ENCODE data around the gene ANK3. TPM values are rescaled to one million over a fixed set of nuclear protein-coding genes. Genes with fewer than 3 reads are reported as not detected.

The ANK3 gene
- total RNA-seq, 2 experiments from 2014 or later: 4.5 to 5.3 TPM

DNA sequence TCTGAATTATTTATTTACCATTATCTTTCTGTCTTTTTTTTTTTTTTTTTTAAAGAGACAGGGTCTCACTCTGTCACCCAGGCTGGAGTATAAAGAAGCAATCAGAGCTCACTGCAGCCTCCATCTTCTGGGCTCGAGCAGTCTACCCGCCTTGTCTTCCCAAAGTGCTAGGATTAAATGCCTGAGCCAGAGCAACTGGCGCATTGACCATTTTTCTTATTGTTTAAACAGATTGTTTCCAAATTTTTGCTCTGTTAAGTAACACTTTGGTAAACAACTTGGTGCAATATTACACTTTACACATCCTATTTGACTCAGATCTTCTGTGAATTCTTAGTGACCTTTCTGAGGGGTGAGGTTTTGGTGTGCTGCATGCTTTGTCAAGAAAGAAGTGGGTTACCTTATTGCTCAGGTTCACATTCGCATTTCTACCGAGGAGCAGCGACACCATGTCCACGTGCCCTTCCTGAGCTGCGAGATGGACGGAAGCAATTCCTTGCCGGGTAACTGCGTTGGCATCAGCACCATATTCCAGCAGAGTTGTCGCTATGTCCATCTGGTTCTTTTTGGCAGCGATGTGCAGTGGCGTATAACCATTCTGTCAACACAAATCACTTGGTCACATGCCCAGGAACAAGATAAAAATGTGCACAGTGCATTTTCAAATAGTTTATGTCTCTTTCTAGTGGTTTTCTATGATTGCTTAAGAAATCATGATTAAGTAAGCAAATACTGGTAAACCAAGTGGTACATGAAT is 203.2 kb downstream of the ANK3 start:
- Mint-ChIP-seq H3K9me3 (ENCODE audit: insufficient read depth) (peaks cover 7% of the 10 kb centered on the region), H3K27ac (no peak overlapping the region), H3K4me1 (ENCODE audit: low read depth) (peaks cover 10% of the 10 kb centered on the region), H3K36me3 (ENCODE audit: low read depth) (no peaks in the 10 kb centered on the region), H3K27me3 (ENCODE audit: low read depth) (no peaks in the 10 kb centered on the region), H3K4me3 (no peak overlapping the region)
- no peak for ATAC-seq
- ChIA-PET POLR2A (no interaction called here), CTCF (no interaction called here)
- DNase-seq: no peak

DNA sequence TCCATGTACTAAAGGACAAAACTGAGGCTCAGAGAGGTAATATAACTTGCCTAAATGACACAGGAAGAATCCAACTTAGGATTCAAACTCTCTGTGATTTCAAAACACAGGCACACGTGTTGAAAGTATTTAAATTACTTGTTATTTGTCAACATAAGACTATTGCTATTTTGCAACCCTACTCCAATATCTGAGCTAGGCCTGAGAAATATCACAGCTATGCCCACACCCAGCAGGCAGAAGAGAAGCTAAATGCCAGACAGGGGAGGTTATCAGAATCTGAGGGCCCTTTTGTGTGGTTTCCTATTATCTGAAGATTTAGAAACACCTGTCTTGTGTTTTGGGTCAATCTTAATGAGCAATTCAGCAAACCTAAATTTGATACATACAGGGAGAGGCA is 204.3 kb downstream of the ANK3 start:
- Mint-ChIP-seq H3K9me3 (ENCODE audit: insufficient read depth) (no peaks in the 10 kb centered on the region), H3K36me3 (ENCODE audit: low read depth) (no peaks in the 10 kb centered on the region), H3K4me1 (ENCODE audit: low read depth) (peaks cover 8% of the 10 kb centered on the region), H3K27ac (no peak overlapping the region), H3K4me3 (no peak overlapping the region), H3K27me3 (ENCODE audit: low read depth) (no peaks in the 10 kb centered on the region)
- ATAC-seq: no peak
- POLR2A ChIA-PET: no interaction called here
- CTCF ChIA-PET: no interaction called here
- no peak for DNase-seq

DNA sequence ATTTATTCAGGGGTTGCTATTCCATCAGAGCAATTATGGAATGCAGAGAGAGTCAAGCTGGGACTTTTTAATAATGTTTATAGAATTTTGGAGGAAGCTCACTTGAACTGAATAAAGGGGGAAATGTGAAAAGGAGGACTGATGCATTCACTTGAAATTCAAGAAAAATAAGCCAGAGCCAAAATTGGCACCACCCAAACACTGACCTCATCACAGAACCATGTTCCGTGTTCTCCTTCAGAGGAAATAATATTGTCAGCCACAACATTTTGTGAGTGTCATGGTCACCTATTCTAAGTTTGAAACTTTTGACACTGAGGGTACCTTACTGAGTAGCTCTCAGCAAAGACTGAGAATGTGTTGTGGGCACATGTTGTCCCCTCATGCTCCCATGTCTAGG is 207.0 kb downstream of the ANK3 start:
- Mint-ChIP-seq H3K27me3 (ENCODE audit: low read depth) (no peaks in the 10 kb centered on the region), H3K27ac (no peak overlapping the region), H3K9me3 (ENCODE audit: insufficient read depth) (no peaks in the 10 kb centered on the region), H3K4me1 (ENCODE audit: low read depth) (peaks cover 5% of the 10 kb centered on the region), H3K4me3 (no peak overlapping the region), H3K36me3 (ENCODE audit: low read depth) (no peaks in the 10 kb centered on the region)
- ChIA-PET CTCF (no interaction called here), POLR2A (no interaction called here)
- DNase-seq (no peak), ATAC-seq (no peak)

DNA sequence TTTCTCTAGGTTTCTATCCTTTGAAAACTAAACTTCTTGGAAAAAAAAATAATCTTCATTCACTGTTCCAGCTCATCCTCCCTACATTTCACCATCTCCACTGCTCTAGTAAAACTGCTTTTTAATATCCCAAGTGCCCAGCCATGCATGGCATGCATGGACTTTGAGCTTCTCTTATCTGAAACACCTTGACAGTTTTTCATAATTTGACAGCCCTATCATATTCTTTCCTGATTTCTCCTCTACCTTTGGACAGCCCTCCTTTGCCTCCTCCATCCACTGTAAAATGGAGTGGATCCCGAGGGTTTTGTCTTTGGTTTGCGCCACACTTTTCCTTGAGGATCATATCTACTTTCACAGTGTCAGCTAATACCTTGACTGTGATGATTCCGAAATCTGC is 212.8 kb downstream of the ANK3 start:
- ChIA-PET CTCF (interaction anchor here (1.3 kb wide), 1 partner anchor 27 kb away, joined by 3 read pairs; no protein-coding TSS in a partner anchor), POLR2A (no interaction called here)

DNA sequence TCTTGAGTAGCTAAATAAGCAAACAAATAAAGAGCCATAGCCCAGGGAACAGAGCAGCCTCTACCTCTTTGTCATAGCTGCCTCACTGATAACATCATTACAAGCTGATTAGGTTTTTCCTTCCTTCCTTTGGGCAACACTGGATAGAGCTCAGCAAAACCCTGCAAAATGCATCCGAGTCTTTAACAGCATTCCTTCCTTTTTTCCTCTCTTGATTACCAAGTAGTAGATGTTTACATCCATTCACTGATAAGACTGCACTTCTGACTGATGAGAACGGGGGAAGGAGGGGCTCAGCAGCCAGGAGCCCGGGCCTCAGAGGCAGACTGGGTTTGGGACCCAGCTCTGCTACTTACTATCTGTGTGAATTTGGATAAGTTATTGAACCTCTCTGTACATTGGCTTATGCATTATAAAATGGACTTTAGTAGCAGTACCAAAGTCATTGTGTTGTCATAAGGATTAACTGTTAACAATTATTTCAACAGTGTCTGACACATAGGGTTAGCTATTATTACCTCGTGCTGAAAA is 214.2 kb downstream of the ANK3 start:
- no peaks in the 10 kb centered on the region for H3K9me3 Mint-ChIP-seq (ENCODE audit: insufficient read depth)
- ATAC-seq (no peak), DNase-seq (no peak)
- no peaks in the 10 kb centered on the region for H3K36me3 Mint-ChIP-seq (ENCODE audit: low read depth)
- POLR2A ChIA-PET: no interaction called here
- CTCF ChIA-PET: no interaction called here
- no peaks in the 10 kb centered on the region for H3K4me1 Mint-ChIP-seq (ENCODE audit: low read depth)
- no peak overlapping the region for H3K27ac Mint-ChIP-seq
- H3K4me3 Mint-ChIP-seq: no peak overlapping the region
- H3K27me3 Mint-ChIP-seq (ENCODE audit: low read depth): no peaks in the 10 kb centered on the region

More for the DNA sequence above, 212.8 kb downstream of the ANK3 start:
- Mint-ChIP-seq H3K36me3 (ENCODE audit: low read depth) (no peaks in the 10 kb centered on the region), H3K4me3 (no peak overlapping the region), H3K4me1 (ENCODE audit: low read depth) (no peaks in the 10 kb centered on the region), H3K27ac (no peak overlapping the region), H3K9me3 (ENCODE audit: insufficient read depth) (no peaks in the 10 kb centered on the region), H3K27me3 (ENCODE audit: low read depth) (no peaks in the 10 kb centered on the region)
- no peak for ATAC-seq
- DNase-seq: no peak

DNA sequence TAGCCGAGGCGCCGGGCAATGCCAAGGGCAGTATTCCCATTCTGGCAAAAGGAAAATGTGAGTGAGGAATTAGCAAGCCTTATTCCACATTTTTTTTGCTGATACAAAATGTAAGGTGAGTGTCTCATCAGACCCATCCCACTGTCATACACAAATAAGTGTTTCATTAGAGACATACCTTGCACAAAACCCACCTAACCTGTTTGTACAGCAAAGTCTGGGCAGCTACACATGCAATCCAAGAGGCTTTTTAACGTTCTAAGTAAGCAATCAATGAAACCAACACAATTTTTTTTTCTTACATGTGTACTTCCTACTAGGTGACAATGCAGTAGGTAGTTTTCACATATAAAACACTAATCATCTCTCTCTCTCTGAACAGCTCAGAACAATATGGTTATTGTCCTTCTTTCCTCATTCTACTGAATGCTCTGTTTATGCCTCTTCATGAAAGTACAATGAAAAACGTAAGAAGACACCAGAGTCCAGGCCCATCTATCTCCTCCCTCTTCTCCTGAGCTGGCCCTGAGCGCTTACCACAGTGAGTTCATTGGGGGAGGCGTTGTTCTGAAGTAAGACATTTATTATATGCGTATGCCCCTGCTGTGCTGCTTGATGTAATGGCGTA is 217.2 kb downstream of the ANK3 start:
- ATAC-seq (no peak), DNase-seq (no peak)
- Mint-ChIP-seq H3K9me3 (ENCODE audit: insufficient read depth) (no peaks in the 10 kb centered on the region), H3K4me3 (no peak overlapping the region), H3K27me3 (ENCODE audit: low read depth) (no peaks in the 10 kb centered on the region), H3K4me1 (ENCODE audit: low read depth) (no peaks in the 10 kb centered on the region), H3K36me3 (ENCODE audit: low read depth) (no peaks in the 10 kb centered on the region), H3K27ac (no peak overlapping the region)
- ChIA-PET CTCF (no interaction called here), POLR2A (no interaction called here)

DNA sequence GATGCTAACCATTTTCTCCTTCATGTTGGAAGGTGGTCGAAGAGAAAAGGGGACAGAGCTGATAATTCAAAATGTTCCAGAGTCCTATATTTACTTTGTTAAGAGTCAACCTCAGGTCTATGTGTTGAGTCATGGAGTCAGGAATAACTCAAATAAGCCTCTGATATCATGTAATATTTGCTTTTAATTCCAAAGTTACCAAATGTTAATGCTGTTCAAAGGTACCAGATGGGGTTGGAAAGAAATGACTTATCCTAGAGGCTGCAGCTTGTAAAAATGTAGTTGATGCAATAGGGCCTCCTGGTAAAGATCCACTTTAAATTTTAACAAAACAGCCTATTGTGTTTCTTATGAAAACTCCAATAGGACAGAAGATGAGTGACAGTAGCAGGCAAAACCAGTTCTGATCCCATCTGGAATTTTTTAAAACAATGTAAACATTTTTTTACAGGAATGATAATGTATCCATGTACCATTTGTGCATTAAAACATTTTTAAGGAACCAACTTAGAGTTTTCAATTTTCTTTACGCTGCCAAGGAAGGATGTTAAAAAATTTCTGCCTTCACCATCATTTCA is 218.2 kb downstream of the ANK3 start:
- ChIA-PET CTCF (no interaction called here), POLR2A (no interaction called here)
- Mint-ChIP-seq H3K36me3 (ENCODE audit: low read depth) (no peaks in the 10 kb centered on the region), H3K27ac (no peak overlapping the region), H3K9me3 (ENCODE audit: insufficient read depth) (no peaks in the 10 kb centered on the region), H3K4me3 (no peak overlapping the region), H3K27me3 (ENCODE audit: low read depth) (no peaks in the 10 kb centered on the region), H3K4me1 (ENCODE audit: low read depth) (no peaks in the 10 kb centered on the region)
- DNase-seq (no peak), ATAC-seq (no peak)

DNA sequence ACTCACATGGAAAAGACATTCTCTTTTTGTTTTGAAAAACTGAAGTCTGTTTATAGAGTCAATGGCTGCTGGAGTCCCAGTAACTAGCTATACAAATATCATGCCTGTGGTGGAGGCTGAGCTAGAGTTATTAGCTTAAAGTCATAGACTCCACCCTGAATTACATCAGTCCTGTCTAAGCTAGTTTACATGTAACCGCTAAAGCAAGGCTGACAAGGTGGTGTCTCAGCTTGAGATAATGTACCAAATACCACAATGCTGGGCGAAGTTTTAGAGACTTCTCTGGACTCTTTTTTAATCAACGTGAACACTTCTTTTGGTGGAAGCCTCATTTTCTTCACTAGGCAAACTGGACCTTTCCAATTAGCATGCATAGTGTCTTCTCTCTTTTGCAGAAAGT is 219.4 kb downstream of the ANK3 start:
- no peak for ATAC-seq
- H3K9me3 Mint-ChIP-seq (ENCODE audit: insufficient read depth): no peaks in the 10 kb centered on the region
- H3K4me1 Mint-ChIP-seq (ENCODE audit: low read depth): no peaks in the 10 kb centered on the region
- POLR2A ChIA-PET: no interaction called here
- H3K4me3 Mint-ChIP-seq: no peak overlapping the region
- no peaks in the 10 kb centered on the region for H3K27me3 Mint-ChIP-seq (ENCODE audit: low read depth)
- H3K27ac Mint-ChIP-seq: no peak overlapping the region
- no peaks in the 10 kb centered on the region for H3K36me3 Mint-ChIP-seq (ENCODE audit: low read depth)
- CTCF ChIA-PET: no interaction called here
- DNase-seq: no peak

DNA sequence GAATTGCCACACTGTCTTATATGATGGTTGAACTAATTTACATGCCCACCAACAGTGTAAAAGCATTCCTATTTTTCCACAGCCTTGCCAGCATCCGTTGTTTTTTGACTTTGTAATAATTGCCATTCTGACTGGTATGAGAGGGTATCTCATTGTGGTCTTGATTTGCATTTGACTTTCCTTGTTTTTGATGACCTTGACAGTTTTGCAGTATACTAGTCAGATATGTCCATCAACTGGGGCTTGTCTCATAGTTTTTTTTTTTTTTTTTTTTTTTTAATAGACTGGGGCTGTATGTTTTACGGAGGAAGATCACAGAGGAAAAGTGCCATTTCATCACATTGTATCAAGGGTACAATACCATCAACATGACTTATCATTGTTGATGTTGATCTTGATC is 220.6 kb downstream of the ANK3 start:
- Mint-ChIP-seq H3K27ac (no peak overlapping the region), H3K36me3 (ENCODE audit: low read depth) (no peaks in the 10 kb centered on the region), H3K9me3 (ENCODE audit: insufficient read depth) (no peaks in the 10 kb centered on the region), H3K27me3 (ENCODE audit: low read depth) (no peaks in the 10 kb centered on the region), H3K4me3 (no peak overlapping the region), H3K4me1 (ENCODE audit: low read depth) (no peaks in the 10 kb centered on the region)
- ATAC-seq (no peak), DNase-seq (no peak)
- ChIA-PET CTCF (no interaction called here), POLR2A (no interaction called here)

DNA sequence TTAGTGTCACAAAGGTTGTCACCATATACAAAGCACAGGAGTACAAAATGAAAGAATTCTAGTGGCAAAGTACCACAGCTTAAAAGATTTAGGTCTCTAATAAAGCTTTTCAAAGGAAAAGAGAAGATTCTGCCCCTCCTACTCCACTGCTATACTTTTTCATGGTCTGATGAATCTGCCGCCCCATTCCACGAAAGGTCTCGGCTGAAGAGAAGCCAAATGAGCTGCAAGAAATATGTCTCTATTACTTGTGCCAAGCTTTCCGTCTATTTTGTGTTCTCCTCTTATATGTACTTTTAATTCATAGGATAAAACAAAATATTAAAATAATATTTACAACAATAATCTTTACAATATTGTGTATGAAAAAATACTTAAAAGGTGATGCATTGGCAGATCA is 222.6 kb downstream of the ANK3 start:
- DNase-seq (no peak), ATAC-seq (no peak)
- H3K27me3 Mint-ChIP-seq (ENCODE audit: low read depth): no peaks in the 10 kb centered on the region
- no peaks in the 10 kb centered on the region for H3K36me3 Mint-ChIP-seq (ENCODE audit: low read depth)
- no peaks in the 10 kb centered on the region for H3K4me1 Mint-ChIP-seq (ENCODE audit: low read depth)
- CTCF ChIA-PET: no interaction called here
- no peaks in the 10 kb centered on the region for H3K9me3 Mint-ChIP-seq (ENCODE audit: insufficient read depth)
- H3K4me3 Mint-ChIP-seq: no peak overlapping the region
- POLR2A ChIA-PET: no interaction called here
- H3K27ac Mint-ChIP-seq: no peak overlapping the region

DNA sequence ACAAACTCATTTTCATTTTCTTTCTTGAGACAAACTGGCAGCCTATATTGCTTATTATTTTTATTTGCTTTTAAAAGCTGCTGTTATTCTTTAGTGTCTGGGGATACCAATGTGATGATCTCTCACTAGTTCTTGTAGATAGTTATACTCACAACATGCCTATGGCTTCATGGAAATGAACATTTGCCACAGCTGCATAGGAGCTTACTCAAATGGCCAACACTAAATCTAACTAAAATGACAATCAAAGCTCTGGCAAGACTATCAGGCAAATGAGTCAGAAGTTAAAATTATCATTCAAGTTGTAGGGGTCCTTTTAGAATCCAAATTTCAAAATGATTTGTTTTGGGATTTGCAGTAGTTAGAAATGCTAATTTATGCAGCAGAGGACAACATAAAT is 225.9 kb downstream of the ANK3 start:
- Mint-ChIP-seq H3K4me3 (no peak overlapping the region), H3K27me3 (ENCODE audit: low read depth) (peaks cover 3% of the 10 kb centered on the region), H3K27ac (no peak overlapping the region), H3K4me1 (ENCODE audit: low read depth) (no peaks in the 10 kb centered on the region), H3K9me3 (ENCODE audit: insufficient read depth) (no peaks in the 10 kb centered on the region), H3K36me3 (ENCODE audit: low read depth) (no peaks in the 10 kb centered on the region)
- DNase-seq (no peak), ATAC-seq (no peak)
- POLR2A ChIA-PET: no interaction called here
- CTCF ChIA-PET: no interaction called here

DNA sequence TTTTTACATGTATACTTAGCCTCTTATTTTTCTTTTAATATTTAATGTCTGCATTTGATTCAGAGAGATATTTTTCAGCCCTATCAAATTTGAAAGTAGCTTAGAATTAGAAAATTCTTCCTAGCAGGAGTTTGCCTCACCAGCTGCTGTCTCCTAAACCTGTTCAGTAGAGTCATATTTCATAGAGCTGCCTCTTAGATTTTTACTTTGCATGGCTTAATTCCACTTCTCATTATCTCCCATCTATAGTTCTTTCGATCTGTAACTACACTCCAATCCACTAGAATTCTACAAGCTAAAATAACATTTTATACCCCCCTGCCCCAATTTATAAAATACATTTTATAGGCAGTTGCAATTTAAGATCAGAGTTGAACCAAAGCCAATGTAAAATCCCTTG is 227.0 kb downstream of the ANK3 start:
- ChIA-PET POLR2A (no interaction called here), CTCF (no interaction called here)
- Mint-ChIP-seq H3K36me3 (ENCODE audit: low read depth) (no peaks in the 10 kb centered on the region), H3K27me3 (ENCODE audit: low read depth) (peaks cover 3% of the 10 kb centered on the region), H3K4me1 (ENCODE audit: low read depth) (no peaks in the 10 kb centered on the region), H3K27ac (no peak overlapping the region), H3K4me3 (no peak overlapping the region), H3K9me3 (ENCODE audit: insufficient read depth) (no peaks in the 10 kb centered on the region)
- DNase-seq (no peak), ATAC-seq (no peak)
